MV-4-11 (cell line): ENCODE data around the gene RPS27L.
A peak's percentile ranks its signal among the peaks of the same experiment; 100 is the strongest.

ENCODE experiments used
- DNase-seq: peaks from one replicate; lab custom pipeline; 2025; lab: John Stamatoyannopoulos, UW

The RPS27L gene

GRCh38 chr15:63157118-63157843, at the start of gene RPS27L:
RPS27L (minus strand) TSS chr15:63157477; CDS start chr15:63157405, 72 bp downstream.
- DNase-seq: peak; percentile 83

- no peak for DNase-seq
Measured at GRCh38 chr15:63206079-63206478, 48.8 kb upstream of the RPS27L start.

GRCh38 chr15:63203451-63204090, 46.3 kb upstream of the RPS27L start:
- peak; percentile 42 for DNase-seq

GRCh38 chr15:63202861-63203260, 45.6 kb upstream of the RPS27L start:
- no peak for DNase-seq

GRCh38 chr15:63200464-63201249, 43.4 kb upstream of the RPS27L start:
- DNase-seq: no peak

- DNase-seq: peak; percentile 38
Measured at GRCh38 chr15:63198371-63199250, 41.3 kb upstream of the RPS27L start.

- no peak for DNase-seq
Measured at GRCh38 chr15:63197626-63198025, 40.3 kb upstream of the RPS27L start.

- DNase-seq: no peak
Measured at GRCh38 chr15:63196842-63197241, 39.6 kb upstream of the RPS27L start.

- DNase-seq: peak; percentile 10
Measured at GRCh38 chr15:63195569-63196015, 38.3 kb upstream of the RPS27L start.

GRCh38 chr15:63194880-63195568, 37.7 kb upstream of the RPS27L start:
- DNase-seq: no peak

GRCh38 chr15:63194302-63194701, 37.0 kb upstream of the RPS27L start:
- no peak for DNase-seq

- DNase-seq: no peak
Measured at GRCh38 chr15:63192619-63193206, 35.4 kb upstream of the RPS27L start.

GRCh38 chr15:63191895-63192618, 34.8 kb upstream of the RPS27L start:
- no peak for DNase-seq

- DNase-seq: no peak
Measured at GRCh38 chr15:63190769-63191649, 33.7 kb upstream of the RPS27L start.

GRCh38 chr15:63189941-63190768, 32.9 kb upstream of the RPS27L start:
- DNase-seq: peak; percentile 76

- DNase-seq: peak; percentile 90
Measured at GRCh38 chr15:63188926-63189871, 31.9 kb upstream of the RPS27L start, which contains the start of gene RAB8B. RAB8B (plus strand) TSS chr15:63189606; CDS start chr15:63189625, 19 bp downstream.
